Hematopoietic multipotent progenitor cell treated with erythropoietin and hydrocortisone succinate and interleukin-3 and kit ligand, for 15 days (in vitro differentiated cells): Measurements from ENCODE around the gene LOXL1.
"Not testable (repeated sequence)": the region's sequence is repeated elsewhere in the genome, so short reads cannot be mapped to it uniquely, and the experiment has no call there.

Experiments
- DNase-seq: peaks from one replicate; pipeline ENCODE4 v3.0.0-alpha.2; 2015; ENCODE audit warnings: low spot score

LOXL1 gene

GRCh38 chr15:73922186-73923151 is 3.8 kb upstream of the LOXL1 start:
- no peak for DNase-seq

GRCh38 chr15:73923156-73923487 is 3.1 kb upstream of the LOXL1 start:
- no peak for DNase-seq

GRCh38 chr15:73923488-73924164 is 2.6 kb upstream of the LOXL1 start:
- no peak for DNase-seq

GRCh38 chr15:73924171-73924921 is 1.9 kb upstream of the LOXL1 start:
- DNase-seq, result no peak

GRCh38 chr15:73925848-73926218 is 429 bp upstream of the LOXL1 start:
- DNase-seq, result no peak

GRCh38 chr15:73927003-73927475 is 777 bp downstream of the LOXL1 start:
- DNase-seq, result no peak

GRCh38 chr15:73927476-73928240 is 1.4 kb downstream of the LOXL1 start:
- no peak for DNase-seq

GRCh38 chr15:73928241-73928579 is 1.9 kb downstream of the LOXL1 start:
- no peak for DNase-seq

- DNase-seq, result no peak
These were observed 2.8 kb downstream of the LOXL1 start for GRCh38 chr15:73928971-73929627.

- no peak for DNase-seq
These were observed 4.1 kb downstream of the LOXL1 start for GRCh38 chr15:73930371-73930770.

- no peak for DNase-seq
These were observed 4.6 kb downstream of the LOXL1 start for GRCh38 chr15:73930790-73931281.

GRCh38 chr15:73931441-73931840 is 5.2 kb downstream of the LOXL1 start:
- no peak for DNase-seq

GRCh38 chr15:73932381-73933191 is 6.3 kb downstream of the LOXL1 start:
- DNase-seq, result no peak

GRCh38 chr15:73934281-73934680 is 8.0 kb downstream of the LOXL1 start:
- no peak for DNase-seq

- no peak for DNase-seq
These were observed 9.3 kb downstream of the LOXL1 start for GRCh38 chr15:73935547-73935946.

GRCh38 chr15:73936181-73936580 is 9.9 kb downstream of the LOXL1 start:
- no peak for DNase-seq

- DNase-seq, result no peak
These were observed 10.5 kb downstream of the LOXL1 start for GRCh38 chr15:73936588-73937290.

GRCh38 chr15:73937296-73937695 is 11.0 kb downstream of the LOXL1 start:
- no peak for DNase-seq

GRCh38 chr15:73937726-73938125 is 11.5 kb downstream of the LOXL1 start:
- no peak for DNase-seq

- not testable (repeated sequence) for DNase-seq
These were observed 12.3 kb downstream of the LOXL1 start for GRCh38 chr15:73938516-73938915.
